Measurements from ENCODE around the gene NUSAP1. TPM values are rescaled to one million over a fixed set of nuclear protein-coding genes. Genes with fewer than 3 reads are reported as not detected.

NUSAP1 gene
- total and polyA plus RNA-seq, 2 of the 4 experiments (the other 2 are of a cell fraction) = 59.2 to 123 TPM

GRCh38 chr15:41416742-41417417 is 84.2 kb downstream of the NUSAP1 start, which contains the start of gene RTF1:
Gene RTF1 (plus strand): TSS chr15:41417095. CDS start chr15:41417116, 21 bp downstream.
- Histone ChIP-seq H3K9me3 (ENCODE audit: control insufficient read depth, insufficient read depth, low read length) (no peaks in the 10 kb centered on the region), H3K79me1 (ENCODE audit: low read depth in 1 of 2, low read length in 2 of 2) (peaks cover 19 to 43% of the 10 kb centered on the region in 2 experiments), H3K14ac (replicated peaks; ENCODE audit: low read depth, low read length) (peak within 1 kb of the TSS; percentile 99), H2AK9ac (replicated peaks; ENCODE audit: low read depth, low read length, poor library complexity) (peak within 1 kb of the TSS; percentile 96), H2BK5ac (ENCODE audit: low read depth, low read length, poor library complexity, severe bottlenecking) (peak within 1 kb of the TSS; percentile 67), H4K8ac (ENCODE audit: low read depth in 2 of 2, low read length in 2 of 2) (peak within 1 kb of the TSS; percentile 38 to 91), H3K36me3 (ENCODE audit: control insufficient read depth, insufficient read depth, low read length) (no peaks in the 10 kb centered on the region), H3K9me1 (ENCODE audit: insufficient read depth, low read length) (peaks cover 10% of the 10 kb centered on the region), H3K4me1 (ENCODE audit: control insufficient read depth, insufficient read depth, low read length) (0 out of 2 replicates have a peak, but pooled peaks cover 5% of the 10 kb centered on the region), H4K91ac (ENCODE audit: insufficient read depth, low read depth, low read length) (peak within 1 kb of the TSS; percentile 44; the same call in 1 of the 2 replicates), H2AFZ (replicated peaks; ENCODE audit: low read length, poor library complexity) (peak within 1 kb of the TSS; percentile 98), H4K5ac (ENCODE audit: low read depth, low read length) (peak within 1 kb of the TSS; percentile 76), H4K20me1 (ENCODE audit: insufficient read depth, low read length) (peaks cover 44% of the 10 kb centered on the region), H3K56ac (ENCODE audit: extremely low read depth, insufficient read depth, low read length) (peak within 1 kb of the TSS; percentile 82), H2BK15ac (ENCODE audit: low read depth, low read length) (no peak within 1 kb of the TSS), H3K23ac (ENCODE audit: low read depth, low read length) (peak within 1 kb of the TSS; percentile 99), H2BK20ac (ENCODE audit: low read depth, low read length) (no peak within 1 kb of the TSS), H3K27ac (ENCODE audit: insufficient read depth, low read length) (peak within 1 kb of the TSS; percentile 88), H3K9ac (ENCODE audit: low read depth, low read length) (peak within 1 kb of the TSS; percentile 93), H3K27me3 (ENCODE audit: control insufficient read depth, insufficient read depth, low read length) (no peaks in the 10 kb centered on the region), H3K4me2 (ENCODE audit: low read depth, low read length) (peak within 1 kb of the TSS; percentile 93), H2AK5ac (ENCODE audit: low read depth, low read length) (peak within 1 kb of the TSS; percentile 84), H3K4me3 (ENCODE audit: insufficient read depth, low read depth, low read length) (peak within 1 kb of the TSS; percentile 95), H3K4ac (ENCODE audit: low read depth, low read length) (peak within 1 kb of the TSS; percentile 95), H3K18ac (ENCODE audit: low read depth, low read length) (0 out of 2 replicates have a peak within 1 kb of the TSS, but pooled peaks have one; percentile 30), H2BK120ac (ENCODE audit: low read depth, low read length) (0 out of 2 replicates have a peak within 1 kb of the TSS, but pooled peaks have one; percentile 35)
- ATAC-seq (ENCODE audit: low read depth) (peak; percentile 95), DNase-seq (peak; percentile 80)
- intact Hi-C loops (cut with micrococcal nuclease) = loop anchor here (10.0 kb wide), 1 partner anchor 182 kb away; the partner anchor contains the start of genes CHP1 and EXD1
- POLR2A ChIA-PET (ENCODE audit: unreplicated experiment) = interaction anchor here (0.6 kb wide), 1 partner anchor 15 kb away, joined by 4 read pairs; no protein-coding TSS in a partner anchor
- WGBS, 2 experiments (ENCODE audit: extremely low coverage in 2 of 2, insufficient read length in 1 of 2) = 0% methylated on average over 41 of the region's 74 CpGs; no CpG with 5 or more reads in 1 of the 2 experiments
- no peak for TF ChIP-seq RCOR1 (IDR thresholded peaks at IDR 0.05; ENCODE audit: insufficient replicate concordance, low read length)
- TF ChIP-seq MXI1 (IDR thresholded peaks at IDR 0.05; ENCODE audit: borderline replicate concordance, low read depth, low read length) = peak; percentile 97
- peak; percentile 81 for TF ChIP-seq POLR2A (IDR thresholded peaks at IDR 0.05; ENCODE audit: low read depth, low read length)
- TF ChIP-seq MAZ (IDR thresholded peaks at IDR 0.05; ENCODE audit: borderline replicate concordance, low read depth, low read length) = peak; percentile 78; the same call in 1 of the 2 replicates
- TF ChIP-seq USF2 (IDR thresholded peaks at IDR 0.05; ENCODE audit: low read depth, low read length) = peak; percentile 74
- TF ChIP-seq BHLHE40 (IDR thresholded peaks at IDR 0.05; ENCODE audit: low read depth, low read length) = peak; percentile 64; the same call in 1 of the 2 replicates
- BruUV-seq (replicated peaks) = no TSS peak
- dilution Hi-C loops (cut with HindIII; ENCODE audit: low sequenced_read_pairs, unreplicated experiment) = no loop called here
- in situ Hi-C loops (cut with MboI; ENCODE audit: low sequenced_read_pairs) = no loop called here
- CTCF ChIA-PET = interaction anchor here (1.5 kb wide), 1 partner anchor 13 kb away, joined by 3 read pairs; no protein-coding TSS in a partner anchor
